Liver (tissue), 9 donors: ENCODE results near the gene RHOH. TPM values are rescaled to one million over a fixed set of nuclear protein-coding genes. Genes with fewer than 3 reads are reported as not detected.
A peak's percentile ranks its signal among the peaks of the same experiment; 100 is the strongest.

ENCODE experiments used
- DNase-seq: peaks from one replicate; pipeline ENCODE4 v3.0.0-alpha.2; 2017; ENCODE audit warnings: low spot score
- H3K27ac ChIP-seq, 2 donors: one replicate each; pipeline ENCODE4 v1.7.0; 2013; ENCODE audit warnings: inconsistent platforms in 2 of 2, low read length in 2 of 2, control low read depth in 1 of 2, low read depth in 1 of 2, mild to moderate bottlenecking in 1 of 2
- H3K27me3 ChIP-seq, 4 donors: one replicate each; pipeline versions ENCODE4 v1.6.1 to v1.7.0; 2013; ENCODE audit warnings: low read length in 3 of 4, inconsistent platforms in 1 of 4, mild to moderate bottlenecking in 1 of 4, moderate library complexity in 1 of 4; ENCODE audit not compliant: control insufficient read depth in 4 of 4, insufficient read depth in 4 of 4
- H3K36me3 ChIP-seq, 4 donors: one replicate each; pipeline versions ENCODE4 v1.6.1 to v1.7.0; 2013; ENCODE audit warnings: low read length in 3 of 4, mild to moderate bottlenecking in 3 of 4, low read depth in 1 of 4, moderate library complexity in 1 of 4; ENCODE audit not compliant: control insufficient read depth in 4 of 4, insufficient read depth in 3 of 4
- H3K4me1 ChIP-seq, 4 donors: one replicate each; pipeline versions ENCODE4 v1.6.1 to v1.7.0; 2013; ENCODE audit warnings: low read length in 3 of 4, mild to moderate bottlenecking in 3 of 4, moderate library complexity in 1 of 4; ENCODE audit not compliant: control insufficient read depth in 4 of 4, insufficient read depth in 4 of 4
- H3K4me3 ChIP-seq, 3 donors: one replicate each; pipeline versions ENCODE4 v1.6.1 to v1.7.0; 2013; ENCODE audit warnings: low read length in 3 of 3, control low read depth in 1 of 3, low read depth in 1 of 3, mild to moderate bottlenecking in 1 of 3
- H3K9ac ChIP-seq, 2 donors: one replicate each; pipeline ENCODE4 v1.7.0; 2013; ENCODE audit warnings: low read length in 2 of 2, mild to moderate bottlenecking in 2 of 2, moderate library complexity in 2 of 2, control low read depth in 1 of 2, low read depth in 1 of 2
- H3K9me3 ChIP-seq, 4 donors: one replicate each; pipeline versions ENCODE4 v1.6.1 to v1.7.0; 2013; ENCODE audit warnings: low read length in 3 of 4; ENCODE audit not compliant: control insufficient read depth in 4 of 4
- EGR1 ChIP-seq, 2 donors: IDR thresholded peaks; 2 replicates each; pipeline ENCODE4 v1.6.1; 2016 to 2018; ENCODE audit warnings: antibody characterized with exemption in 2 of 2, low read depth in 2 of 2
- FOXA1 ChIP-seq: IDR thresholded peaks from 2 replicates; pipeline ENCODE4 v1.6.1; 2016; ENCODE audit warnings: antibody characterized with exemption
- FOXA2 ChIP-seq: IDR thresholded peaks from 2 replicates; pipeline ENCODE4 v1.6.1; 2016; ENCODE audit warnings: antibody characterized with exemption
- GABPA ChIP-seq, 2 donors: IDR thresholded peaks in 1 of 2; conservative IDR thresholded peaks in 1 of 2; 2 replicates each; pipeline ENCODE4 v1.6.1; 2016; ENCODE audit warnings: antibody characterized with exemption in 2 of 2, mild to moderate bottlenecking in 1 of 2, moderate library complexity in 1 of 2
- HNF4A ChIP-seq, 2 donors: conservative IDR thresholded peaks; 2 replicates each; pipeline ENCODE4 v1.6.1; 2016; ENCODE audit warnings: antibody characterized with exemption in 2 of 2, mild to moderate bottlenecking in 2 of 2
- JUND ChIP-seq, 2 donors: IDR thresholded peaks; 2 replicates each; pipeline ENCODE4 v1.6.1; 2016; ENCODE audit warnings: antibody characterized with exemption in 2 of 2
- MAX ChIP-seq: IDR thresholded peaks from 2 replicates; pipeline ENCODE4 v1.6.1; 2016; ENCODE audit warnings: antibody characterized with exemption
- NR2F2 ChIP-seq: IDR thresholded peaks from 2 replicates; pipeline ENCODE4 v1.6.1; 2016; ENCODE audit warnings: antibody characterized with exemption
- RAD21 ChIP-seq, 2 donors: IDR thresholded peaks; 2 replicates each; pipeline ENCODE4 v1.6.1; 2016; ENCODE audit warnings: antibody characterized with exemption in 2 of 2, mild to moderate bottlenecking in 2 of 2
- RXRA ChIP-seq, 2 donors: IDR thresholded peaks; 2 replicates each; pipeline ENCODE4 v1.6.1; 2017 to 2018; ENCODE audit warnings: antibody characterized with exemption in 2 of 2, mild to moderate bottlenecking in 1 of 2
- TAF1 ChIP-seq: conservative IDR thresholded peaks from 2 replicates; pipeline ENCODE4 v1.6.1; 2016; ENCODE audit warnings: antibody characterized with exemption, mild to moderate bottlenecking
- YY1 ChIP-seq: IDR thresholded peaks from 2 replicates; pipeline ENCODE4 v1.6.1; 2016; ENCODE audit warnings: antibody characterized with exemption, mild to moderate bottlenecking
- WGBS: extraction: QIAGEN DNeasy Blood & Tissue Kit; methylation state at CpG from one replicate; pipeline ENCODE4 v1.1.7; 2013; 5-methylcytosine and 5-hydroxymethylcytosine counted together
- polyA plus RNA-seq, 2 donors: library from polyadenylated mRNA; stranded (reverse) in 1 of 2; unstranded in 1 of 2; fragments of 200-250 nt in 1 of 2; fragments of >200 nt in 1 of 2; fragmentation: Nextera tagmentation in 1 of 2; extraction: Ambion mirVana in 1 of 2; gene quantifications; one replicate each; pipeline versions ENCODE4 v1.2.1 to v1.2.3, GENCODE V29; 2013 to 2015
- total RNA-seq, 2 donors: library from RNA; depleted of rRNA; stranded (reverse); fragments of >200 nt; gene quantifications; one replicate each; pipeline ENCODE4 v1.2.3, GENCODE V29; 2014
- TF ChIP-seq, protein P1 (sequence below): fragments of 150-350 bp; IDR thresholded peaks from 2 replicates; pipeline ENCODE4 v1.5.1; 2017; ENCODE audit warnings: improper control_type of control experiment, low read depth, low read length; ENCODE audit not compliant: missing input control
- TF ChIP-seq, protein P2 (sequence below): IDR thresholded peaks from 2 replicates; pipeline ENCODE4 v1.6.1; 2016; ENCODE audit warnings: antibody characterized with exemption
- TF ChIP-seq, protein P3 (sequence below): IDR thresholded peaks from 2 replicates; pipeline ENCODE4 v1.6.1; 2016; ENCODE audit warnings: antibody characterized with exemption, mild to moderate bottlenecking
- TF ChIP-seq, protein P4 (sequence below): IDR thresholded peaks from 2 replicates; pipeline ENCODE4 v1.6.1; 2016; ENCODE audit warnings: antibody characterized with exemption
- donor health status: healthy.
- donor health status: healthy.
- donor health status: healthy.
- donor health status: healthy.
- donor health status: healthy.

Gene RHOH
- total and polyA plus RNA-seq, 4 donors, result 0.56 to 2.3 (median 1.3) TPM

DNA sequence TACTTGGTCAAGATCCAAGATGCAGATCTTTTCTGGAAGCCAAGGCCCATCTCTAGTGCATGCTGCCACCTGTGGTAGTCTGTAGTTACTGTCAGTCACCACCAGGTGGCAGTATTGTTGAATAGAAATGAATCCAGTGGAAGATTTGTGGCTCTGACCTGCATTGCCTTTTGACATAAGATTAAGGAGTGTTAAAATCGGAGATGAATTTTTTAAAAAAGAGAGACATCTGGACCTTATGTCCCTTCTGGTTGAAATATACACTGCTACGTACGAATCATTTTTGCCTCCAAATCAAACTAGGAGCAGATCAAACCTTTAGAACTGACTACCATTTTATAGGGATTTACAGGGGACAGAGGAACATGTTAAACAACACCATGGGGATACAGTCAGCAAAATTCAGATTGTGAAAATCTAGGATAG is 46.9 kb upstream of the RHOH start:
- no peaks in the 10 kb centered on the region for H3K9me3 ChIP-seq
- H3K36me3 ChIP-seq, result no peaks in the 10 kb centered on the region
- DNase-seq, result peak; percentile 53
- H3K27me3 ChIP-seq, result no peaks in the 10 kb centered on the region
- 80% methylated on average over 3 of the region's 3 CpGs for WGBS
- no peak overlapping the region for H3K27ac ChIP-seq
- TF ChIP-seq FOXA2, result no peak
- TF ChIP-seq RAD21 (IDR thresholded peaks at IDR 0.05), result peak; percentile 90 to 92
- TF ChIP-seq, protein P1, sequence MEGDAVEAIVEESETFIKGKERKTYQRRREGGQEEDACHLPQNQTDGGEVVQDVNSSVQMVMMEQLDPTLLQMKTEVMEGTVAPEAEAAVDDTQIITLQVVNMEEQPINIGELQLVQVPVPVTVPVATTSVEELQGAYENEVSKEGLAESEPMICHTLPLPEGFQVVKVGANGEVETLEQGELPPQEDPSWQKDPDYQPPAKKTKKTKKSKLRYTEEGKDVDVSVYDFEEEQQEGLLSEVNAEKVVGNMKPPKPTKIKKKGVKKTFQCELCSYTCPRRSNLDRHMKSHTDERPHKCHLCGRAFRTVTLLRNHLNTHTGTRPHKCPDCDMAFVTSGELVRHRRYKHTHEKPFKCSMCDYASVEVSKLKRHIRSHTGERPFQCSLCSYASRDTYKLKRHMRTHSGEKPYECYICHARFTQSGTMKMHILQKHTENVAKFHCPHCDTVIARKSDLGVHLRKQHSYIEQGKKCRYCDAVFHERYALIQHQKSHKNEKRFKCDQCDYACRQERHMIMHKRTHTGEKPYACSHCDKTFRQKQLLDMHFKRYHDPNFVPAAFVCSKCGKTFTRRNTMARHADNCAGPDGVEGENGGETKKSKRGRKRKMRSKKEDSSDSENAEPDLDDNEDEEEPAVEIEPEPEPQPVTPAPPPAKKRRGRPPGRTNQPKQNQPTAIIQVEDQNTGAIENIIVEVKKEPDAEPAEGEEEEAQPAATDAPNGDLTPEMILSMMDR, result peak; percentile 91
- TF ChIP-seq TAF1, result no peak
- TF ChIP-seq HNF4A (conservative IDR thresholded peaks at IDR 0.05), result no peak
- TF ChIP-seq RXRA (IDR thresholded peaks at IDR 0.05), result peak in 1 of 2 donors; percentile 9
- no peak overlapping the region for H3K4me3 ChIP-seq
- H3K9ac ChIP-seq, result no peak overlapping the region
- no peaks in the 10 kb centered on the region for H3K4me1 ChIP-seq

DNA sequence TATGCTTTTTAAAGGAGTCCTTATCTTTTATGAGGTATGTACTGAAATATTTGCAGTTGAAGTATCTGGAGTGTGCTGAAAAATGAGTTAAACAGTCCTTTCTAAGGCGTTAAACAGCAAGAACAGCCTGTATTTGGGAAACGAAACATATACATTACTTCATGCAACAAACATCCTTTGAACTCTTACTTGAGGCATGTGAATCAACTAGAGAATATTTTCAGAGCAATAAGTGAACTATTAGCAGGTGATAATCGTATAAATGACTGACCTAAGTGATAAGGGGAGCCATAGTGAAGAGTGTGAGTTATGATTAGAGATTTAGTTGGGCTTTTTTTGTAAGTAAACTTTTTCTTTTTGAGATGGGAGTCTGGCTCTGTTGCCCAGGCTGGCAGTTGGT is 45.9 kb upstream of the RHOH start:
- H3K27ac ChIP-seq, result no peak overlapping the region
- H3K4me3 ChIP-seq, result no peak overlapping the region
- 95% methylated on average over 3 of the region's 3 CpGs for WGBS
- no peaks in the 10 kb centered on the region for H3K36me3 ChIP-seq
- no peak overlapping the region for H3K9ac ChIP-seq
- H3K4me1 ChIP-seq, result no peaks in the 10 kb centered on the region
- H3K9me3 ChIP-seq, result no peaks in the 10 kb centered on the region
- TF ChIP-seq YY1, result no peak
- TF ChIP-seq, protein P2, sequence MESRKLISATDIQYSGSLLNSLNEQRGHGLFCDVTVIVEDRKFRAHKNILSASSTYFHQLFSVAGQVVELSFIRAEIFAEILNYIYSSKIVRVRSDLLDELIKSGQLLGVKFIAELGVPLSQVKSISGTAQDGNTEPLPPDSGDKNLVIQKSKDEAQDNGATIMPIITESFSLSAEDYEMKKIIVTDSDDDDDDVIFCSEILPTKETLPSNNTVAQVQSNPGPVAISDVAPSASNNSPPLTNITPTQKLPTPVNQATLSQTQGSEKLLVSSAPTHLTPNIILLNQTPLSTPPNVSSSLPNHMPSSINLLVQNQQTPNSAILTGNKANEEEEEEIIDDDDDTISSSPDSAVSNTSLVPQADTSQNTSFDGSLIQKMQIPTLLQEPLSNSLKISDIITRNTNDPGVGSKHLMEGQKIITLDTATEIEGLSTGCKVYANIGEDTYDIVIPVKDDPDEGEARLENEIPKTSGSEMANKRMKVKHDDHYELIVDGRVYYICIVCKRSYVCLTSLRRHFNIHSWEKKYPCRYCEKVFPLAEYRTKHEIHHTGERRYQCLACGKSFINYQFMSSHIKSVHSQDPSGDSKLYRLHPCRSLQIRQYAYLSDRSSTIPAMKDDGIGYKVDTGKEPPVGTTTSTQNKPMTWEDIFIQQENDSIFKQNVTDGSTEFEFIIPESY, result no peak
- TF ChIP-seq EGR1 (IDR thresholded peaks at IDR 0.05; ENCODE audit: low read depth in 2 of 2), result no peak
- TF ChIP-seq, protein P3, sequence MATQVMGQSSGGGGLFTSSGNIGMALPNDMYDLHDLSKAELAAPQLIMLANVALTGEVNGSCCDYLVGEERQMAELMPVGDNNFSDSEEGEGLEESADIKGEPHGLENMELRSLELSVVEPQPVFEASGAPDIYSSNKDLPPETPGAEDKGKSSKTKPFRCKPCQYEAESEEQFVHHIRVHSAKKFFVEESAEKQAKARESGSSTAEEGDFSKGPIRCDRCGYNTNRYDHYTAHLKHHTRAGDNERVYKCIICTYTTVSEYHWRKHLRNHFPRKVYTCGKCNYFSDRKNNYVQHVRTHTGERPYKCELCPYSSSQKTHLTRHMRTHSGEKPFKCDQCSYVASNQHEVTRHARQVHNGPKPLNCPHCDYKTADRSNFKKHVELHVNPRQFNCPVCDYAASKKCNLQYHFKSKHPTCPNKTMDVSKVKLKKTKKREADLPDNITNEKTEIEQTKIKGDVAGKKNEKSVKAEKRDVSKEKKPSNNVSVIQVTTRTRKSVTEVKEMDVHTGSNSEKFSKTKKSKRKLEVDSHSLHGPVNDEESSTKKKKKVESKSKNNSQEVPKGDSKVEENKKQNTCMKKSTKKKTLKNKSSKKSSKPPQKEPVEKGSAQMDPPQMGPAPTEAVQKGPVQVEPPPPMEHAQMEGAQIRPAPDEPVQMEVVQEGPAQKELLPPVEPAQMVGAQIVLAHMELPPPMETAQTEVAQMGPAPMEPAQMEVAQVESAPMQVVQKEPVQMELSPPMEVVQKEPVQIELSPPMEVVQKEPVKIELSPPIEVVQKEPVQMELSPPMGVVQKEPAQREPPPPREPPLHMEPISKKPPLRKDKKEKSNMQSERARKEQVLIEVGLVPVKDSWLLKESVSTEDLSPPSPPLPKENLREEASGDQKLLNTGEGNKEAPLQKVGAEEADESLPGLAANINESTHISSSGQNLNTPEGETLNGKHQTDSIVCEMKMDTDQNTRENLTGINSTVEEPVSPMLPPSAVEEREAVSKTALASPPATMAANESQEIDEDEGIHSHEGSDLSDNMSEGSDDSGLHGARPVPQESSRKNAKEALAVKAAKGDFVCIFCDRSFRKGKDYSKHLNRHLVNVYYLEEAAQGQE, result no peak
- TF ChIP-seq NR2F2, result no peak
- no peak for TF ChIP-seq FOXA1
- no peak for TF ChIP-seq GABPA (IDR thresholded peaks at IDR 0.05 in 1 of 2, conservative IDR thresholded peaks at IDR 0.05 in 1 of 2)
- TF ChIP-seq, protein P4, sequence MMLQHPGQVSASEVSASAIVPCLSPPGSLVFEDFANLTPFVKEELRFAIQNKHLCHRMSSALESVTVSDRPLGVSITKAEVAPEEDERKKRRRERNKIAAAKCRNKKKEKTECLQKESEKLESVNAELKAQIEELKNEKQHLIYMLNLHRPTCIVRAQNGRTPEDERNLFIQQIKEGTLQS, result no peak
- TF ChIP-seq, protein P1, result no peak
- TF ChIP-seq JUND (IDR thresholded peaks at IDR 0.05), result no peak
- TF ChIP-seq RXRA (IDR thresholded peaks at IDR 0.05), result no peak
- TF ChIP-seq MAX, result no peak
- no peak for TF ChIP-seq TAF1
- DNase-seq, result no peak
- no peaks in the 10 kb centered on the region for H3K27me3 ChIP-seq
